LNCaP clone FGC (cell line): ENCODE measurements around the gene GNB1.

Experiments
- DNase-seq: peaks from one replicate; pipeline ENCODE4 v3.0.0-alpha.2; 2011; ENCODE audit warnings: low read depth
- H3K4me3 ChIP-seq: 2 replicates; pipeline ENCODE4 v1.5.1; 2011; ENCODE audit warnings: mild to moderate bottlenecking, low read depth, low read length, control low read depth
- TF ChIP-seq, protein P1 (sequence below): IDR thresholded peaks from 2 replicates; pipeline ENCODE4 v1.5.1; 2012; ENCODE audit warnings: mild to moderate bottlenecking; ENCODE audit not compliant: control insufficient read depth, insufficient read depth; ENCODE audit errors: extremely low read depth

GNB1 gene

DNA sequence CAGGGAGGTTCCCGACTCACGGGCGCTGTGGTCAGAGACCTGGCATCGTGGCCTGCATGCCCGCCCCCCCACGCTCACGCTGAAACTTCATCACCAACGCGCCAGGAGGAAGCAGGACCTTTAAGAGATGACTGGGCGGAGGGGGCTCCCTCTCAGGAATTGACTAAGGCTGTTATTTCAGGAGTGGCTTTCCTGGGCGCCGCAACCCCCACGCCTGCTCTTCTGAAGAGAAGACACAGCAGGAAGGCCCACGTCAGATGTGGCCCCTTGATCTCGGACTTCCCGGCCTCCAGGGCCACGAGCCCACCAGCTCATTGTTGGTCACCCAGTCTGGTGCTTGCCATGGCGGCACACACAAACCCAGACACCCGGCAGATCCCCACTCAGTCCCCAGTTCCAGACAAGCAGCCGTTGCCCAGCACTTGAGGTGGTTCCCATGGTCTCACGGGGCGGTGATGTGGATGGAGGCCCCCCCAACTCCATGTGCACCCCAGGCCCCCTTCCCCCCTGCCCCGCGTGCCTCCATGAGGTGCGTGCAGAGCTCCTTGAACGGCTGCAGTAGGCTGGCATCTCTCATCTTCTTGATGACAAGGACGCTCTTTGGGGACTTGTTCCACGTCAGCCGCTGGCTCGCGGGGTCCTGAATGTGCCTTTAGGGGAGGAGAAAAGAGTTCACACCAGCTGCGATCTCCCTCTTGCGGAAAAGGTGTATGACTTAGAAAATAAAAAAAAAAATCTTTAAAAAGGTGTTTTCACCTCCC, 134.0 kb downstream of the GNB1 start:
- no peak for DNase-seq
- TF ChIP-seq, protein P1, sequence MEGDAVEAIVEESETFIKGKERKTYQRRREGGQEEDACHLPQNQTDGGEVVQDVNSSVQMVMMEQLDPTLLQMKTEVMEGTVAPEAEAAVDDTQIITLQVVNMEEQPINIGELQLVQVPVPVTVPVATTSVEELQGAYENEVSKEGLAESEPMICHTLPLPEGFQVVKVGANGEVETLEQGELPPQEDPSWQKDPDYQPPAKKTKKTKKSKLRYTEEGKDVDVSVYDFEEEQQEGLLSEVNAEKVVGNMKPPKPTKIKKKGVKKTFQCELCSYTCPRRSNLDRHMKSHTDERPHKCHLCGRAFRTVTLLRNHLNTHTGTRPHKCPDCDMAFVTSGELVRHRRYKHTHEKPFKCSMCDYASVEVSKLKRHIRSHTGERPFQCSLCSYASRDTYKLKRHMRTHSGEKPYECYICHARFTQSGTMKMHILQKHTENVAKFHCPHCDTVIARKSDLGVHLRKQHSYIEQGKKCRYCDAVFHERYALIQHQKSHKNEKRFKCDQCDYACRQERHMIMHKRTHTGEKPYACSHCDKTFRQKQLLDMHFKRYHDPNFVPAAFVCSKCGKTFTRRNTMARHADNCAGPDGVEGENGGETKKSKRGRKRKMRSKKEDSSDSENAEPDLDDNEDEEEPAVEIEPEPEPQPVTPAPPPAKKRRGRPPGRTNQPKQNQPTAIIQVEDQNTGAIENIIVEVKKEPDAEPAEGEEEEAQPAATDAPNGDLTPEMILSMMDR, result no peak
- no peak overlapping the region for H3K4me3 ChIP-seq

DNA sequence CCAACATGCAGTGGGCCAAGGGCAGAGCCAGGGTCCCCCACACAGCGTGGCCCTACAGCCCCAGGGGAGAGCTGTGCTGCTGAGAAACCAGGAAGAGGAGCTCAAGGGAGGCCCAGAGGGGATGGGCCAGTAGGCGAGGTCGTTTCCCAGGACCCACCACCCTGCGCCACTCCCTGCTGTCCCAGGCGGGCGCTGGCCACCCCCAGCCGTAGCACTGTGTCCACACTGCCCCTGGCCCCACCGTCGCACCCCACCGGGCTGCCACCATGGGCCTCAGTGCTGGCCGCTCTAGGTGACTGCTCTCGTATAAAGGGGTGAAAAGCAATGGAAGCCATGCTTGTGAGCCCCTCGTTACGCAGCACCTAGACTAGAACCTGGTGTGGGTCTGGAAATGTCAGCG, 135.0 kb downstream of the GNB1 start:
- DNase-seq, result no peak
- no peak overlapping the region for H3K4me3 ChIP-seq
- TF ChIP-seq, protein P1, result no peak

DNA sequence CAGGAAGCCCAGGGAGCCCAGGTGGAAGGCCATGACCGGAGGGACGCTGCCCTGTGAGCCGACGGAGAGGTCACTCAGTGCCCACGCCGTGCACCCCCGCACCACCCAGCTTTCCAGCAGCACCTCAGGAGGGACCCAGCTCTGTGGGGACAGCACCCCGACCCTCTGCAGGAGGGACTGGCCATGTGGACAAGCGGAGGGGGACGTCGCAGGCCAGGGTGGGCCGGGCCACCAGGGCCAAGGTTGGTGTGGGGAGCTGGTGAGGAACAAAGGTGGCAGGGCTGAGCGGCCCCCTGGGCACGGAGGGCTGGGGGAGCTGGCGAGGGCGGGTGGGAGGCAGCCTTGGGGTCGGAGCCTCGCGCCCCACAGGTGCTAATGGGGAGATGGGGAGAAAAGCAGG, 135.5 kb downstream of the GNB1 start:
- TF ChIP-seq, protein P1, result no peak
- no peak for DNase-seq

DNA sequence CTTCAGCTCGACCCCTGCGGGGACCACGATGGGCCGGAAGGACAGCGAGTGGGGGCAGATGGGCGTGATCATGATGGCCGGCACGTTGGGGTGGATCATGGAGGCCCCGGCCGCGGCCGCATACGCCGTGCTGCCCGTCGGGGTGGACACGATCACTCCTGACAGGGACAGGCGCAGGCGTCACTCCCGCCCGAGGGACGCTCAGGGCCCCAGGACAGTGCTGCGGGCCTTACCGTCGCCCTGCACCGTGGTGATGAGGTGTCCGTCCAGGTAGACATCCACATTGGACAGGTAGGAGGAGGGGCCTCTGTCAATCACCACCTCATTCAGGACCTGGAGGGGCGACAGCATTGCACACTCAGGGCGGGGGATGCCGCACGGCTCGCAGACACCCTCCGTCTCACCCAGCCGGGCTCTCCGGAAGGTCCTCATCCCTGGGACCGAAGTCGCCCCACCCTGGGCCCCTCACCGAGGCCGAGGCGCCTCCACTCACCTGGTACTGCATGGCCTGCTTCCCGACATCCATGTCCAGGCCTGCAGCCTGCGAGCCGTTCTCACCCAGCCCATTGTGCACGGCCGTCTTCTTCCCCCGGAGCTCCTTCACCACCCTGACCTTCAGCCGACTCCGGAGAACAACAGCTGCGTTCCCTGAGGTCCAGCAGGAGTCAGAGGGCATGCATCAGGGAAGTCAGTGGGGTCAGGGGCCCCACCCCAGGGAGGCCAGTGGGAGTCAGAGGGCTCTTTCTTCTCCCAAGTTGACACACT, 136.7 kb downstream of the GNB1 start:
- no peak for DNase-seq
- H3K4me3 ChIP-seq, result no peak overlapping the region
- TF ChIP-seq, protein P1, result no peak

More for the DNA sequence above, 135.5 kb downstream of the GNB1 start:
- no peak overlapping the region for H3K4me3 ChIP-seq

DNA sequence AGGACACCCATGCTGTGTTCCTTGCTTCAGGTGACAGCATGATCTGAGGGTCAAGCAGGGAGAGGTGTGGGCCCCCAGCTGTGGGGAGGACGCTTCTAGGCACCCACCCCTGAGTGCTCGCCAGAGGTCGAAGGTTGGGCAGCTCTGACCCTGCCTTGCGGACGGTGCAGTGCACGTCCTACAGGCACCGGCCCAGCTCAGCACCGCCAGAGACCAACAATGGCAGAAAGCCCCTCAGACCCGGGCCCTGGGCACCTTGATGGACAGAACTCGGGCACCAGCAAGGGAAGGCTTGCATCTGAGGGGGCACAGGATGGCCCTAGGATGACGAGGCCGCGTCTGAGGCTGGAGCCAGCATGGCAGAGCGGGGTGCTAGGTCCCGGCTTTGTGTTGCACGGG, 137.3 kb downstream of the GNB1 start:
- H3K4me3 ChIP-seq, result no peak overlapping the region
- DNase-seq, result no peak
- TF ChIP-seq, protein P1, result no peak

DNA sequence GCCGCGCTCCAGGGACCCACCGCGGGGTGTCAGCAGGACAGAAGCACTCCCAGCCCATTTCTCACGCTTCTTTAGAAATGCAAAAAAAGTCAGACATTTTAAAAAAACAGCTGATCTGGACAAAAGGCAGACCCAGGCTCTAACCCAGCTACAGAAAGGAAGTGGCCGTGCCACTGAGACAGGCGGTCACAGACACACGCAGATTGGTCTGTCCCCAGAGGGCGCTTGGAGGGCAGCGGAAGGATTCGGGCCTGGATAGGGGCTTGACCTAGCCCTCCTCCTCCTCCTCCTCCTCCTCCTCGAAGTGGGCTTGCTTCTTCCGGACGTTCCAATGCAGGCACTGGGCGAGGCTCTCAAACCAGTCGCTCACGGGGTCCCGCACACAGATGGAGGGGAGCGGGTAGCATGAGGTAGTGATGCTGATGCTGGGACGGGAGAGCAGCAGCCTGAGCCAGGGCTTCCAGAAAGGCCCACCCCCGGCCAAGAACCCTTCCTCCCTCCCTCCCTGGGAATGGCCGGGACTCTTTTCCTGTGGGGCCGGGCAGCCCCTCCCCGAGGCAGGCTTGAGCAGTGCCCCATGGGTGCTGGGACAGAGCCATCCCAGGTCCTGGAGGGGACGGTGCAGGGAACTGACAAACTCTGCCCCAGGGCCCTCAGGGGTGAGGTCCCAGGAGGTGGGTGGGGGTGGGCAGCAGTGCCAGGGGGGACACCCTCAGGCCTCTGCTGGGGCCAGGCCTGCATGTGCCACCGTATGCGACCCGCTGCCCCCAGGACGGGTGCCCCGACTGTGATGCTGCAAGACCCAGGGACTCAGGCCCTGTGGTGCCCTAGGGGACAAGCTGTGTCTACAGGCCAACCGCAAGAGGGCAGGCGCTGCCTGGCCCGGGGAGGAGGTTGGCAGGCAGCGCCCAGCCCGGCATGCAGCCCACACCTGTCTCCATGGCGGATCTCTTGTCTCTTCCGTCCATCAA, 138.0 kb downstream of the GNB1 start:
- no peak overlapping the region for H3K4me3 ChIP-seq
- TF ChIP-seq, protein P1, result no peak
- no peak for DNase-seq
